Kidney tubule cell (primary cell): Measurements from ENCODE around the gene PRSS57.

ENCODE experiments used
- DNase-seq: peaks from one replicate; pipeline ENCODE4 v3.0.0-alpha.2; 2018; ENCODE audit warnings: low spot score

PRSS57 gene

GRCh38 chr19:694481-695351 is 536 bp downstream of the PRSS57 start:
- DNase-seq: no peak

GRCh38 chr19:690203-690602 is 5.0 kb downstream of the PRSS57 start:
- DNase-seq: no peak

GRCh38 chr19:688992-689391 is 6.3 kb downstream of the PRSS57 start:
- no peak for DNase-seq

GRCh38 chr19:688214-688613 is 7.0 kb downstream of the PRSS57 start:
- DNase-seq: no peak

- DNase-seq: no peak
Measured at GRCh38 chr19:687569-688166, 7.6 kb downstream of the PRSS57 start.

GRCh38 chr19:686589-687297 is 8.5 kb downstream of the PRSS57 start:
- no peak for DNase-seq

GRCh38 chr19:685454-685931 is 9.8 kb downstream of the PRSS57 start:
- DNase-seq: no peak

GRCh38 chr19:682678-683320 is 12.5 kb downstream of the PRSS57 start:
- DNase-seq: no peak

- no peak for DNase-seq
Measured at GRCh38 chr19:681029-682019, 13.9 kb downstream of the PRSS57 start.

GRCh38 chr19:680287-681028 is 14.8 kb downstream of the PRSS57 start:
- peak; percentile 99 for DNase-seq

GRCh38 chr19:679418-680286 is 15.6 kb downstream of the PRSS57 start:
- peak; percentile 65 for DNase-seq

GRCh38 chr19:678791-679388 is 16.4 kb downstream of the PRSS57 start:
- no peak for DNase-seq

- DNase-seq: peak; percentile 88
Measured at GRCh38 chr19:677601-678436, 17.4 kb downstream of the PRSS57 start.

- peak; percentile 95 for DNase-seq
Measured at GRCh38 chr19:677201-677600, 18.1 kb downstream of the PRSS57 start.

- peak; percentile 57 for DNase-seq
Measured at GRCh38 chr19:676339-677105, 18.7 kb downstream of the PRSS57 start, which contains the start of gene FSTL3. Gene FSTL3, plus strand, starts transcription at chr19:676392. Its CDS starts 32 bp downstream, at chr19:676424.

- no peak for DNase-seq
Measured at GRCh38 chr19:676007-676338, 19.3 kb downstream of the PRSS57 start.
